GM12878 (cell line): ENCODE results near the gene IFI27L2. TPM values are rescaled to one million over a fixed set of nuclear protein-coding genes. Genes with fewer than 3 reads are reported as not detected.

Source experiments
- ATAC-seq: fragments of 200-7000 bp; cut with Tn5 transposase; 3 replicates; pipeline ENCODE4 v1.9.1; 2020; ENCODE audit warnings: mild to moderate bottlenecking, moderate library complexity
- BruUV-seq: library from RNA; stranded (reverse); fragments of 400-500 nt; replicated peaks from 2 replicates; lab custom pipeline; 2021; lab: Mats Ljungman, UMichigan
- CTCF ChIA-PET: fragments of 300-600 bp; sonication (Branson Sonifier 250); formaldehyde crosslinking; extraction: SDS; loops from one replicate; lab custom pipeline; 2021; ENCODE audit warnings: inconsistent platforms; lab: Yijun Ruan, JAX
- POLR2A ChIA-PET: fragments of 350-600 bp; formaldehyde crosslinking; extraction: SDS; loops from one replicate; lab custom pipeline; 2021; ENCODE audit warnings: inconsistent platforms; lab: Charles Lee
- RAD21 ChIA-PET: fragments of 300-600 bp; sonication (Branson Sonifier 250); formaldehyde crosslinking; loops from one replicate; lab custom pipeline; 2023; ENCODE audit warnings: antibody characterized with exemption; ENCODE audit not compliant: unreplicated experiment; lab: Charles Lee
- SMC1A ChIA-PET: fragments of 300-600 bp; sonication (Branson Sonifier 250); formaldehyde crosslinking; loops from one replicate; lab custom pipeline; 2023; ENCODE audit not compliant: unreplicated experiment, uncharacterized antibody; lab: Charles Lee
- DNase-seq: peaks from one replicate; pipeline ENCODE4 v3.0.0-alpha.2; 2011; ENCODE audit warnings: low read depth, low spot score
- FAIRE-seq: peaks from 3 replicates; lab custom pipeline; 2011; peaks lifted over from hg19 to GRCh38; lab: Jason Lieb, UNC
- H2AFZ ChIP-seq: 2 replicates; pipeline ENCODE4 v1.6.0; 2011; ENCODE audit warnings: low read depth, low read length, control low read depth; ENCODE audit not compliant: control insufficient read depth
- H3K27ac ChIP-seq: 2 replicates; pipeline ENCODE4 v1.5.1; 2011; ENCODE audit warnings: control low read depth; ENCODE audit not compliant: control insufficient read depth, insufficient read depth
- H3K27me3 ChIP-seq, 2 experiments: replicated peaks in 1 of 2; 2 replicates each; pipeline versions ENCODE4 v1.6.0 to v1.6.1; 2011; ENCODE audit warnings: low read length in 1 of 2; ENCODE audit not compliant: control insufficient read depth in 2 of 2, insufficient read depth in 2 of 2
- H3K36me3 ChIP-seq, 2 experiments: 2 replicates each; pipeline ENCODE4 v1.5.1; 2011; ENCODE audit warnings: low read length in 1 of 2; ENCODE audit not compliant: control insufficient read depth in 2 of 2, insufficient read depth in 2 of 2
- H3K4me1 ChIP-seq: 2 replicates; pipeline ENCODE4 v1.6.1; 2011; ENCODE audit warnings: mild to moderate bottlenecking, low read length, moderate library complexity, mixed read lengths; ENCODE audit not compliant: control insufficient read depth, insufficient read depth
- H3K4me2 ChIP-seq: 2 replicates; pipeline ENCODE4 v1.6.0; 2011; ENCODE audit warnings: control low read depth; ENCODE audit not compliant: control insufficient read depth, insufficient read depth
- H3K4me3 ChIP-seq: fragments of 200-600 bp; sonication (generic); 2 replicates; pipeline ENCODE4 v1.5.1; 2016
- H3K79me2 ChIP-seq: 2 replicates; pipeline ENCODE4 v1.6.0; 2011; ENCODE audit warnings: low read length; ENCODE audit not compliant: control insufficient read depth, insufficient read depth
- H3K9ac ChIP-seq: 2 replicates; pipeline ENCODE4 v1.8.0; 2011; ENCODE audit warnings: low read length, control low read depth, mixed read lengths; ENCODE audit not compliant: control insufficient read depth, insufficient read depth
- H3K9me3 ChIP-seq: replicated peaks from 3 replicates; pipeline ENCODE4 v1.5.1; 2011; ENCODE audit warnings: mild to moderate bottlenecking, low read length; ENCODE audit not compliant: control insufficient read depth, insufficient read depth
- H4K20me1 ChIP-seq: 2 replicates; pipeline ENCODE4 v1.6.0; 2011; ENCODE audit not compliant: control insufficient read depth, insufficient read depth
- RELB ChIP-seq: fragments of 450-650 bp; IDR thresholded peaks from 2 replicates; pipeline ENCODE4 v1.6.1; 2017; ENCODE audit warnings: low read depth, mild to moderate bottlenecking, moderate library complexity
- ZBTB4 ChIP-seq: fragments of 450-650 bp; formaldehyde crosslinking; IDR thresholded peaks from 2 replicates; pipeline ENCODE4 v1.4.0; 2022; ENCODE audit warnings: mild to moderate bottlenecking, moderate library complexity
- WGBS: methylation state at CpG from one replicate; pipeline ENCODE4 v1.1.6; 2016; ENCODE audit warnings: low lambda C conversion rate; ENCODE audit not compliant: insufficient replicate concordance, insufficient coverage; ENCODE audit errors: missing lambda C conversion rate; 5-methylcytosine and 5-hydroxymethylcytosine counted together
- in situ Hi-C: fragments of 300-500 bp; cut with MboI; formaldehyde crosslinking; loops from 9 replicates; pipeline ENCODE4 v1.14.3; 2018; ENCODE audit warnings: mixed read lengths
- intact Hi-C: fragments of 100-400 bp; cut with micrococcal nuclease; formaldehyde crosslinking; loops from one replicate; pipeline ENCODE4 v1.14.2; 2022; ENCODE audit not compliant: unreplicated experiment
- polyA plus RNA-seq, 11 experiments: library from polyadenylated mRNA; depleted of rRNA in 4 of 11; unstranded in 6 of 11; stranded (reverse) in 5 of 11; fragments of >200 nt; fragmentation: Nextera tagmentation in 4 of 11; fragmentation: Illumina TruSeq in 1 of 11; extraction: Ambion mirVana in 4 of 11; extraction: Trizol in 1 of 11; gene quantifications; 1 replicate in 1 of 11; 2 replicates in 10 of 11; pipeline versions ENCODE4 v1.2.1 to v1.2.3, GENCODE V29; 2011 to 2016; ENCODE audit warnings: inconsistent platforms in 2 of 11, missing spikeins in 2 of 11, low read depth in 1 of 11
- total RNA-seq, 4 experiments: library from RNA; depleted of rRNA in 3 of 4; stranded (reverse); fragments of >200 nt in 3 of 4; fragmentation: Illumina TruSeq in 1 of 4; extraction: Trizol in 1 of 4; gene quantifications; 2 replicates each; pipeline versions ENCODE4 v1.2.1 to v1.2.3, GENCODE V29; 2013 to 2021

The IFI27L2 gene
- total and polyA plus RNA-seq, 10 of the 15 experiments (the other 5 are each of a cell fraction or from before 2014, with no cell fraction given): 26.6 to 134 (median 60.3) TPM

GRCh38 chr14:94138251-94138650, 8.8 kb upstream of the IFI27L2 start:
- Histone ChIP-seq H3K27ac (no peak overlapping the region), H3K79me2 (no peaks in the 10 kb centered on the region), H3K4me2 (no peak overlapping the region), H3K4me1 (no peaks in the 10 kb centered on the region), H3K27me3 (no peaks in the 10 kb centered on the region; a peak in 1 of 4 replicates), H2AFZ (no peak overlapping the region)
- WGBS: 43% methylated on average over 9 of the region's 9 CpGs
- ChIA-PET RAD21 (interaction anchor here (0.8 to 3.3 kb wide), 2 partner anchors 102 to 105 kb away, joined by 3 to 82 read pairs; no protein-coding TSS in a partner anchor), SMC1A (interaction anchor here (0.9 to 4.7 kb wide), 5 partner anchors 41 to 199 kb away, joined by 3 to 73 read pairs (median 6); no protein-coding TSS in a partner anchor)
- FAIRE-seq: no peak
- TF ChIP-seq ZBTB4 (CRISPR knock-in tag): no peak
- TF ChIP-seq RELB: no peak
- TF ChIP-seq, all 136 proteins: peak for 0
- Histone ChIP-seq H3K36me3 (no peaks in the 10 kb centered on the region), H4K20me1 (no peaks in the 10 kb centered on the region), H3K9ac (no peak overlapping the region), H3K4me3 (no peak overlapping the region), H3K9me3 (no peaks in the 10 kb centered on the region; the same call in 2 of the 3 replicates)
- CTCF ChIA-PET: interaction anchor here (1.1 to 8.9 kb wide), 7 partner anchors 9 to 482 kb away, joined by 3 to 221 read pairs (median 5); partner anchors contain the start of gene IFI27L2
- POLR2A ChIA-PET: interaction anchor here (1.0 kb wide), 1 partner anchor 200 kb away, joined by 4 read pairs; no protein-coding TSS in a partner anchor
- BruUV-seq: no TSS peak
- intact Hi-C loops (loop anchor here (5.0 to 10.0 kb wide), 2 partner anchors 347 to 481 kb away; no protein-coding TSS in a partner anchor), in situ Hi-C loops (loop anchor here (5.0 kb wide), 2 partner anchors 101 to 206 kb away; no protein-coding TSS in a partner anchor)
- ATAC-seq (no peak), DNase-seq (no peak)
